Fibroblast of the aortic adventitia (primary cell): ENCODE measurements around the gene CHPT1. TPM values are rescaled to one million over a fixed set of nuclear protein-coding genes. Genes with fewer than 3 reads are reported as not detected.

ENCODE experiments used
- DNase-seq: peaks from one replicate; pipeline ENCODE4 v3.0.0-alpha.2; 2010; ENCODE audit warnings: low read depth
- H3K4me3 ChIP-seq: 2 replicates; pipeline ENCODE4 v1.5.1; 2011; ENCODE audit warnings: low read depth, mild to moderate bottlenecking, control low read depth, low read length, moderate library complexity
- total RNA-seq: library from RNA; depleted of rRNA; stranded (reverse); fragments of >200 nt; gene quantifications from 2 replicates; pipeline ENCODE4 v1.2.3, GENCODE V29; 2012; ENCODE audit warnings: low replicate concordance
- TF ChIP-seq, protein P1 (sequence below): IDR thresholded peaks from 2 replicates; pipeline ENCODE4 v1.5.1; 2011; ENCODE audit warnings: mild to moderate bottlenecking, low read length, control low read depth, inconsistent platforms; ENCODE audit not compliant: insufficient read depth

CHPT1 gene
- total RNA-seq, 1 donor, result 27.4 TPM

- no peak overlapping the region for H3K4me3 ChIP-seq
- TF ChIP-seq, protein P1, sequence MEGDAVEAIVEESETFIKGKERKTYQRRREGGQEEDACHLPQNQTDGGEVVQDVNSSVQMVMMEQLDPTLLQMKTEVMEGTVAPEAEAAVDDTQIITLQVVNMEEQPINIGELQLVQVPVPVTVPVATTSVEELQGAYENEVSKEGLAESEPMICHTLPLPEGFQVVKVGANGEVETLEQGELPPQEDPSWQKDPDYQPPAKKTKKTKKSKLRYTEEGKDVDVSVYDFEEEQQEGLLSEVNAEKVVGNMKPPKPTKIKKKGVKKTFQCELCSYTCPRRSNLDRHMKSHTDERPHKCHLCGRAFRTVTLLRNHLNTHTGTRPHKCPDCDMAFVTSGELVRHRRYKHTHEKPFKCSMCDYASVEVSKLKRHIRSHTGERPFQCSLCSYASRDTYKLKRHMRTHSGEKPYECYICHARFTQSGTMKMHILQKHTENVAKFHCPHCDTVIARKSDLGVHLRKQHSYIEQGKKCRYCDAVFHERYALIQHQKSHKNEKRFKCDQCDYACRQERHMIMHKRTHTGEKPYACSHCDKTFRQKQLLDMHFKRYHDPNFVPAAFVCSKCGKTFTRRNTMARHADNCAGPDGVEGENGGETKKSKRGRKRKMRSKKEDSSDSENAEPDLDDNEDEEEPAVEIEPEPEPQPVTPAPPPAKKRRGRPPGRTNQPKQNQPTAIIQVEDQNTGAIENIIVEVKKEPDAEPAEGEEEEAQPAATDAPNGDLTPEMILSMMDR, result no peak
- no peak for DNase-seq
Measured at GRCh38 chr12:101745481-101745880, 48.0 kb downstream of the CHPT1 start.

DNA sequence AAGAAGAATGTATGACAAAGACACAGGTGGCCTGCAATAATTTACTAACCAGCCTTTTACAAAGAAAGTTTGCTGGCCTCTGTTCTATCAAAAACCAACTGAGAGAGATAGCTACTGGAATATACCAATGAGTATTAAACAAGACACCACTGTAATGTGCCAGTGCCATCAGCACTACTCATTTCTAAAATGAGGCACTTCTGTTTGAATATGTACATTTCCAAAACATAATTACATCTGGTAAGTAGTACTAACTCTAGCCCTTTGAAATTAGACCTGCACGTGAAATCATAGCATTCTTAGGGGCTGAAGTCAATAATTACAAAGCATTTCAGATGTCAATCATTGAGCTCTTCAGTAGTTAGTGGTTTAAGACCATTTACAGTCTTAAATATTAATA lies 48.8 kb downstream of the CHPT1 start:
- DNase-seq, result no peak
- TF ChIP-seq, protein P1, result no peak
- no peak overlapping the region for H3K4me3 ChIP-seq

- TF ChIP-seq, protein P1, result no peak
- H3K4me3 ChIP-seq, result no peak overlapping the region
- DNase-seq, result no peak
Measured at GRCh38 chr12:101746661-101747060, 49.2 kb downstream of the CHPT1 start.

DNA sequence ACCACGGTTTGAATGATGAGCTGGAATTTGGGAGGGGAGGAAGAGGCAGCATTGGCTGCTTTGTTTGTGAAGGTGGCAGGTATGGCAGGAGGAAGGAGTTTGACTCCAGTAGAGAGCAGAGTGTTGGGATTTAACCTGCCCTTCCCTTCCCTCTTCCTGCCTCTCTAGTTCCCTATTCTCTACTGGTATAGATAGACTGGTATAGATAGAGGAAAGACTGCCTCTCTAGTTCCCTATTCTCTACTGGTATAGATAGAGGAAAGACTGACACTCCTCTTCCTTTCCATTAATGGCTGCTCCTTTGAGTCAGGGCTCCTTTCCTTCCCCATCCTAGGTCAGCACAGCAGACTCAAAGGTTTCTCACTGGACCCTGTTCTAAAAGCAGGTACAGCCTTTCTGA lies 50.3 kb downstream of the CHPT1 start:
- no peak for DNase-seq
- H3K4me3 ChIP-seq, result no peak overlapping the region
- TF ChIP-seq, protein P1, result no peak

DNA sequence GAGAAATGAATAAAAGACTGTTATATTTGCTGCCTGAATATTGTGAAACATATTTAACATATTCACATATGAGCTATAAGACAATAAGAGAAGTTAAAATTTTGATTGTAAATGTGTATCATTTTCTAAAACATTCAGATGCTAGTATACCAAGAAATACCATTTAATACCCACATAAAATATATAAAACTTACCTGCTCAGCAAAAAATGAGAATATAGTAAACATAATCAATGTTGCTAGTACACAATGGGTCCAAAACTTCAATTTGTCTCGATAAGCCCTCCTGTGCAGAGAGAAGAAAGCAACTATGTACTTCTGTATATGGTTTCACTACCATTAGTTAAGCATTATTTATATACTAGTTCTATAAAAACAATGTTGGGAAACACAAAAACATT lies 51.5 kb downstream of the CHPT1 start:
- TF ChIP-seq, protein P1, result no peak
- H3K4me3 ChIP-seq, result no peak overlapping the region
- no peak for DNase-seq

GRCh38 chr12:101749657-101750056 lies 52.2 kb downstream of the CHPT1 start:
- TF ChIP-seq, protein P1, result no peak
- no peak for DNase-seq

GRCh38 chr12:101750152-101750551 lies 52.7 kb downstream of the CHPT1 start:
- TF ChIP-seq, protein P1, result no peak
- no peak for DNase-seq
- no peak overlapping the region for H3K4me3 ChIP-seq

More at GRCh38 chr12:101749657-101750056, 52.2 kb downstream of the CHPT1 start:
- H3K4me3 ChIP-seq, result no peak overlapping the region
